ENCODE data around the gene THBS2.

DNA sequence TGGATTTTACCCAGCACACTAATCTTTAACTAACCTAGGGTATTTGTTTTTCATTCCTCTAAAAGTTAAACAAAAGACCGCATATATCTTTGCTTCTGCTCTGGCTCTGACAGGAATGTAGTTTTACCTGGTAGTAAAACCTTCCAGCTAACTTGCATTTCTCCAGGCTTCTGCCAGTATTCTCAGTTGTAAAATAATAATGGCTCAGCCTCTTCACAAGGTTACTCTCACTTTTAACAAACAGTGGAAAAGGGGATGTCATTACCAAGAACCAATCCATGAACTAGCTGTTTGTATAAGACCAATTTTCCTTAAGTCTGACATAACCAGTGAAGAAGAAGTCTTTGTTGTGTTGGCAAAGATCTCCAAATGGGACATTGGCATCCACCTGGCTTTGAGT lies 10.0 kb downstream of the THBS2 start:
- TF ChIP-seq, protein P1, sequence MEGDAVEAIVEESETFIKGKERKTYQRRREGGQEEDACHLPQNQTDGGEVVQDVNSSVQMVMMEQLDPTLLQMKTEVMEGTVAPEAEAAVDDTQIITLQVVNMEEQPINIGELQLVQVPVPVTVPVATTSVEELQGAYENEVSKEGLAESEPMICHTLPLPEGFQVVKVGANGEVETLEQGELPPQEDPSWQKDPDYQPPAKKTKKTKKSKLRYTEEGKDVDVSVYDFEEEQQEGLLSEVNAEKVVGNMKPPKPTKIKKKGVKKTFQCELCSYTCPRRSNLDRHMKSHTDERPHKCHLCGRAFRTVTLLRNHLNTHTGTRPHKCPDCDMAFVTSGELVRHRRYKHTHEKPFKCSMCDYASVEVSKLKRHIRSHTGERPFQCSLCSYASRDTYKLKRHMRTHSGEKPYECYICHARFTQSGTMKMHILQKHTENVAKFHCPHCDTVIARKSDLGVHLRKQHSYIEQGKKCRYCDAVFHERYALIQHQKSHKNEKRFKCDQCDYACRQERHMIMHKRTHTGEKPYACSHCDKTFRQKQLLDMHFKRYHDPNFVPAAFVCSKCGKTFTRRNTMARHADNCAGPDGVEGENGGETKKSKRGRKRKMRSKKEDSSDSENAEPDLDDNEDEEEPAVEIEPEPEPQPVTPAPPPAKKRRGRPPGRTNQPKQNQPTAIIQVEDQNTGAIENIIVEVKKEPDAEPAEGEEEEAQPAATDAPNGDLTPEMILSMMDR (IDR thresholded peaks at IDR 0.05 in 2 of 3, conservative IDR thresholded peaks at IDR 0.05 in 1 of 3; ENCODE audit: borderline replicate concordance in 1 of 3, insufficient read depth in 1 of 3, low read depth in 2 of 3, low read length in 2 of 3): no peak
- no peak for TF ChIP-seq EZH2phosphoT487 (IDR thresholded peaks at IDR 0.05; ENCODE audit: borderline replicate concordance)
- no peak for TF ChIP-seq POLR2A (IDR thresholded peaks at IDR 0.05; ENCODE audit: borderline replicate concordance, extremely low read depth, insufficient read depth, insufficient read length)
- TF ChIP-seq CBX3 (IDR thresholded peaks at IDR 0.05; ENCODE audit: low read depth): no peak
- TF ChIP-seq SP1 (IDR thresholded peaks at IDR 0.05; ENCODE audit: low read depth): no peak
- TF ChIP-seq, protein P2, sequence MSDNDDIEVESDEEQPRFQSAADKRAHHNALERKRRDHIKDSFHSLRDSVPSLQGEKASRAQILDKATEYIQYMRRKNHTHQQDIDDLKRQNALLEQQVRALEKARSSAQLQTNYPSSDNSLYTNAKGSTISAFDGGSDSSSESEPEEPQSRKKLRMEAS (IDR thresholded peaks at IDR 0.05): no peak
- TF ChIP-seq RAD21 (IDR thresholded peaks at IDR 0.05; ENCODE audit: low read depth): no peak
- TF ChIP-seq SIN3A (IDR thresholded peaks at IDR 0.05; ENCODE audit: low read depth): no peak

All from HCT116 (cell line).